GM12878 (cell line): ENCODE measurements around the gene BBC3. TPM values are rescaled to one million over a fixed set of nuclear protein-coding genes. Genes with fewer than 3 reads are reported as not detected.
A peak's percentile ranks its signal among the peaks of the same experiment; 100 is the strongest.

Experiments
- ATAC-seq: fragments of 200-7000 bp; cut with Tn5 transposase; 3 replicates; pipeline ENCODE4 v1.9.1; 2020; ENCODE audit warnings: mild to moderate bottlenecking, moderate library complexity
- BruUV-seq: library from RNA; stranded (reverse); fragments of 400-500 nt; replicated peaks from 2 replicates; lab custom pipeline; 2021; lab: Mats Ljungman, UMichigan
- CTCF ChIA-PET: fragments of 300-600 bp; sonication (Branson Sonifier 250); formaldehyde crosslinking; extraction: SDS; loops from one replicate; lab custom pipeline; 2021; ENCODE audit warnings: inconsistent platforms; lab: Yijun Ruan, JAX
- POLR2A ChIA-PET: fragments of 350-600 bp; formaldehyde crosslinking; extraction: SDS; loops from one replicate; lab custom pipeline; 2021; ENCODE audit warnings: inconsistent platforms; lab: Charles Lee
- RAD21 ChIA-PET: fragments of 300-600 bp; sonication (Branson Sonifier 250); formaldehyde crosslinking; loops from one replicate; lab custom pipeline; 2023; ENCODE audit warnings: antibody characterized with exemption; ENCODE audit not compliant: unreplicated experiment; lab: Charles Lee
- SMC1A ChIA-PET: fragments of 300-600 bp; sonication (Branson Sonifier 250); formaldehyde crosslinking; loops from one replicate; lab custom pipeline; 2023; ENCODE audit not compliant: unreplicated experiment, uncharacterized antibody; lab: Charles Lee
- DNase-seq: peaks from one replicate; pipeline ENCODE4 v3.0.0-alpha.2; 2011; ENCODE audit warnings: low read depth, low spot score
- FAIRE-seq: peaks from 3 replicates; lab custom pipeline; 2011; peaks lifted over from hg19 to GRCh38; lab: Jason Lieb, UNC
- H2AFZ ChIP-seq: 2 replicates; pipeline ENCODE4 v1.6.0; 2011; ENCODE audit warnings: low read depth, low read length, control low read depth; ENCODE audit not compliant: control insufficient read depth
- H3K27ac ChIP-seq: 2 replicates; pipeline ENCODE4 v1.5.1; 2011; ENCODE audit warnings: control low read depth; ENCODE audit not compliant: control insufficient read depth, insufficient read depth
- H3K27me3 ChIP-seq, 2 experiments: replicated peaks in 1 of 2; 2 replicates each; pipeline versions ENCODE4 v1.6.0 to v1.6.1; 2011; ENCODE audit warnings: low read length in 1 of 2; ENCODE audit not compliant: control insufficient read depth in 2 of 2, insufficient read depth in 2 of 2
- H3K36me3 ChIP-seq, 2 experiments: 2 replicates each; pipeline ENCODE4 v1.5.1; 2011; ENCODE audit warnings: low read length in 1 of 2; ENCODE audit not compliant: control insufficient read depth in 2 of 2, insufficient read depth in 2 of 2
- H3K4me1 ChIP-seq: 2 replicates; pipeline ENCODE4 v1.6.1; 2011; ENCODE audit warnings: mild to moderate bottlenecking, low read length, moderate library complexity, mixed read lengths; ENCODE audit not compliant: control insufficient read depth, insufficient read depth
- H3K4me2 ChIP-seq: 2 replicates; pipeline ENCODE4 v1.6.0; 2011; ENCODE audit warnings: control low read depth; ENCODE audit not compliant: control insufficient read depth, insufficient read depth
- H3K4me3 ChIP-seq: fragments of 200-600 bp; sonication (generic); 2 replicates; pipeline ENCODE4 v1.5.1; 2016
- H3K79me2 ChIP-seq: 2 replicates; pipeline ENCODE4 v1.6.0; 2011; ENCODE audit warnings: low read length; ENCODE audit not compliant: control insufficient read depth, insufficient read depth
- H3K9ac ChIP-seq: 2 replicates; pipeline ENCODE4 v1.8.0; 2011; ENCODE audit warnings: low read length, control low read depth, mixed read lengths; ENCODE audit not compliant: control insufficient read depth, insufficient read depth
- H3K9me3 ChIP-seq: replicated peaks from 3 replicates; pipeline ENCODE4 v1.5.1; 2011; ENCODE audit warnings: mild to moderate bottlenecking, low read length; ENCODE audit not compliant: control insufficient read depth, insufficient read depth
- H4K20me1 ChIP-seq: 2 replicates; pipeline ENCODE4 v1.6.0; 2011; ENCODE audit not compliant: control insufficient read depth, insufficient read depth
- MLLT1 ChIP-seq: fragments of 450-650 bp; IDR thresholded peaks from 2 replicates; pipeline ENCODE4 v1.6.1; 2016; ENCODE audit warnings: mild to moderate bottlenecking
- NBN ChIP-seq: fragments of 450-650 bp; IDR thresholded peaks from 2 replicates; pipeline ENCODE4 v1.6.1; 2016
- WGBS: methylation state at CpG from one replicate; pipeline ENCODE4 v1.1.6; 2016; ENCODE audit warnings: low lambda C conversion rate; ENCODE audit not compliant: insufficient replicate concordance, insufficient coverage; ENCODE audit errors: missing lambda C conversion rate; 5-methylcytosine and 5-hydroxymethylcytosine counted together
- in situ Hi-C: fragments of 300-500 bp; cut with MboI; formaldehyde crosslinking; loops from 9 replicates; pipeline ENCODE4 v1.14.3; 2018; ENCODE audit warnings: mixed read lengths
- intact Hi-C: fragments of 100-400 bp; cut with micrococcal nuclease; formaldehyde crosslinking; loops from one replicate; pipeline ENCODE4 v1.14.2; 2022; ENCODE audit not compliant: unreplicated experiment
- polyA plus RNA-seq, 11 experiments: library from polyadenylated mRNA; depleted of rRNA in 4 of 11; unstranded in 6 of 11; stranded (reverse) in 5 of 11; fragments of >200 nt; fragmentation: Nextera tagmentation in 4 of 11; fragmentation: Illumina TruSeq in 1 of 11; extraction: Ambion mirVana in 4 of 11; extraction: Trizol in 1 of 11; gene quantifications; 1 replicate in 1 of 11; 2 replicates in 10 of 11; pipeline versions ENCODE4 v1.2.1 to v1.2.3, GENCODE V29; 2011 to 2016; ENCODE audit warnings: inconsistent platforms in 2 of 11, missing spikeins in 2 of 11, low read depth in 1 of 11
- total RNA-seq, 4 experiments: library from RNA; depleted of rRNA in 3 of 4; stranded (reverse); fragments of >200 nt in 3 of 4; fragmentation: Illumina TruSeq in 1 of 4; extraction: Trizol in 1 of 4; gene quantifications; 2 replicates each; pipeline versions ENCODE4 v1.2.1 to v1.2.3, GENCODE V29; 2013 to 2021

The BBC3 gene
- total and polyA plus RNA-seq, 10 of the 15 experiments (the other 5 are each of a cell fraction or from before 2014, with no cell fraction given) = 0.10 to 17.9 (median 7.5) TPM

- peak overlapping the region; percentile 99; the same call in 1 of the 2 replicates for H3K9ac ChIP-seq
- in situ Hi-C loops (no loop called here), intact Hi-C loops (loop anchor here (1.0 to 2.0 kb wide), 2 partner anchors 10 to 16 kb away; partner anchors contain the start of gene CCDC9)
- H3K9me3 ChIP-seq = no peaks in the 10 kb centered on the region
- DNase-seq = no peak
- peaks cover 0 to 1% of the 10 kb centered on the region in 2 experiments; a peak in 2 of 4 replicates for H3K36me3 ChIP-seq
- POLR2A ChIA-PET = interaction anchor here (0.6 to 1.5 kb wide), 4 partner anchors 10 to 37 kb away, joined by 3 to 5 read pairs (median 4); partner anchors contain the start of gene CCDC9
- H4K20me1 ChIP-seq = peaks cover 4% of the 10 kb centered on the region; the same call in 1 of the 2 replicates
- H3K4me1 ChIP-seq = peaks cover 10% of the 10 kb centered on the region
- CTCF ChIA-PET = interaction anchor here (1.2 kb wide), 1 partner anchor 10 kb away, joined by 3 read pairs; no protein-coding TSS in a partner anchor
- WGBS = 51% methylated on average over 40 of the region's 42 CpGs
- BruUV-seq = no TSS peak
- RAD21 ChIA-PET = no interaction called here
- TF ChIP-seq MLLT1 (0 out of 2 replicates have a peak, but pooled peaks have one; percentile 19), NBN (no peak)
- H3K4me3 ChIP-seq = peak overlapping the region; percentile 86; the same call in 1 of the 2 replicates
- no peak for ATAC-seq
- SMC1A ChIA-PET = interaction anchor here (1.0 to 1.2 kb wide), 3 partner anchors 10 to 29 kb away, joined by 3 to 4 read pairs (median 4); no protein-coding TSS in a partner anchor
- H2AFZ ChIP-seq = peak overlapping the region; percentile 69
- H3K27ac ChIP-seq = peak overlapping the region; percentile 99
- FAIRE-seq = no peak
- H3K4me2 ChIP-seq = peak overlapping the region; percentile 98
- H3K27me3 ChIP-seq = no peaks in the 10 kb centered on the region
- no peaks in the 10 kb centered on the region; the same call in 1 of the 2 replicates for H3K79me2 ChIP-seq
Measured at GRCh38 chr19:47272448-47273312, 41.7 kb upstream of the BBC3 start.
